A172 (cell line): Measurements from ENCODE around the gene CCDC88C. TPM values are rescaled to one million over a fixed set of nuclear protein-coding genes. Genes with fewer than 3 reads are reported as not detected.

Experiments used
- DNase-seq: peaks from one replicate; pipeline ENCODE4 v3.0.0-alpha.2; 2015; ENCODE audit warnings: low spot score
- total RNA-seq: library from RNA; depleted of rRNA; stranded (reverse); fragments of >200 nt; shearing (Covaris generic); gene quantifications from 2 replicates; pipeline ENCODE4 v1.2.3, GENCODE V29; 2014

CCDC88C gene
- total RNA-seq, 1 experiment from 2014 or later = 4.7 TPM

DNA sequence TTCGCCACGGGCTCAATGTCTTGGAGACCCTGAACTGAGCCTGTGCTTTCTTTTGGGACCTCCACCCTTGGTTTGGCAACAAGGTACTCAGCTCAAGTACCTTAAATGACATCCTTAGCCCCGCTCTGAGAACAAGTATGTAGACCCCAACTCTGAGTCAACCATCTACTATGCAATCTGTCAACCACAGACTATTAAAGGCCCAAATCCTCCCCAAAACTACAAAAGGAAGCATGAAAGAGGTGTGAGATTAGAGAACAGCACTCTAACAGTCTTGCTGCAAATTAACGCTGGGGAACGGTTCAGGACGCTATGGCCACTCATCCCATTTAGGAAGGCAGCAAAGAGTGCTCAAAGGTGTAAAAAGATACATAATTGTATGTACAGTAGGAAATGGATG is 52.1 kb downstream of the CCDC88C start:
- DNase-seq = no peak

DNA sequence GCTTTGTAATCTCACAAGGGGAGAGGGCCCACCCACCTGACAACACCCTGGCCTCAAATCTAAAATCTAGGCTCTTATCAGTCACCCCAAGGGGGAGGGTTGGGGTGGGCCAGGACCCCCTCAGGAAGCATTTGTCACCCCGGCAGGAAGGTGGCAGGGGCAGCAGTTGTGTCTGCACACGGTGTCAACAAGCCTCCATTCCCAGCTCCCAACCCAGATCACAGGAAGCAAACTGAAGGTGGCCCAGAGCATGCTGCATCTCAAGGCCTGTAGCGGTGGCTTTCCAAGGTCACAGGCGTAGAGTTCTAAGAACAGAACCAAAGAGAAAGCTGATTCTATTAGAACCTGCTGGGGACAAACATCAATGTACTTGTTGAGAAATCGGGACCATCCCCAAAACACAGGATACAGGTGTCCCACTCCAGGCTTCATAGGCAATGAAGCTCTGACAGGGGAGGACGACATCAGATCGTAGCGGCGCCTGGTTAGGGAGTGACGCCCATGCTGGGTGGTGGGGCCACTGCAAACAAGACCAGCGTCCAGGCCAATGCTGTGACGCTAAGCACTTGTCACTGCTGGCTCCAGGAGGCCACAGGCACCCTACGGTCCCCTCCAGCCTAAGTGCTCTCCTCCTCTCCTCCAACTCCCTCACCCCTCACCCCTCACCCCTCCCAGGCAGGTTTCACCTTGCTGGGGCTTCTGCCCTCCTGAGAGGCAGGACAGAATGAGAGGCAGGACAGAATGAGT is 52.9 kb downstream of the CCDC88C start:
- DNase-seq = no peak

DNA sequence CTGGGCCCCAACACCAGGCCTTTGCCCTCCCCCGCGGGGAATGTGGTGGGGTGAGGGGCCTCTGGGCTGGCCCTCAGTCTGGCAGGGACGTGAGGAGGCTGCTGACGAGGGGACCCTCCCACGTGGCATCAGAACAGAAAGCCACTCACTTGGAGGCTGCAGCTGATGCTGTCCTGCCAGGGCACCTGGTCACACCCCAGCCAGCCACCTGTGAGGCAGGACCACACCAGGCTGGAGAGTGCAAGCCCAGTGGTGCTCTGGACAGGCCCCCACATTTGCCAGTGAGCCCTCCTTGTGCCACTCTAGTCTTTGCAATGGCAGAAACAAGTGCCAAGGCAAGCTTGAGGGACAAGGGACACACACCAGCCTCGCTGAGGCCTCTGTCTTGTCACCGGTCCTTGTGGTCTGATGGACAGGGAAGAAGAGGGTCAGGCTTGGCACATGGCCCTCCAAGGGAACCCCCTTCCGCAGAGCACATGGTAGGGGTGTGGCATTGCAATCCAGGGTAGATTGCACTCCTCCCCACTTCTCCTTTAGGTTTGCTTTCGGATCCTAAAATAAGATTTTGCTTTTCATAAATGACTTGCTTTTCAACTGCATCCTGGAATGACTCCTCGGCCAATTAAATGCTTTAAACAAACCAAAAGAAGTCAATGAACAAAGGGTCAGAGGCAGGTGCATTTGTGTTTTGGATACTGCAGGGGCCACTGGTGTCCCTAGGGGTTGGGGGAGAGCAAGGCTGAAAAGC is 53.7 kb downstream of the CCDC88C start:
- no peak for DNase-seq

DNA sequence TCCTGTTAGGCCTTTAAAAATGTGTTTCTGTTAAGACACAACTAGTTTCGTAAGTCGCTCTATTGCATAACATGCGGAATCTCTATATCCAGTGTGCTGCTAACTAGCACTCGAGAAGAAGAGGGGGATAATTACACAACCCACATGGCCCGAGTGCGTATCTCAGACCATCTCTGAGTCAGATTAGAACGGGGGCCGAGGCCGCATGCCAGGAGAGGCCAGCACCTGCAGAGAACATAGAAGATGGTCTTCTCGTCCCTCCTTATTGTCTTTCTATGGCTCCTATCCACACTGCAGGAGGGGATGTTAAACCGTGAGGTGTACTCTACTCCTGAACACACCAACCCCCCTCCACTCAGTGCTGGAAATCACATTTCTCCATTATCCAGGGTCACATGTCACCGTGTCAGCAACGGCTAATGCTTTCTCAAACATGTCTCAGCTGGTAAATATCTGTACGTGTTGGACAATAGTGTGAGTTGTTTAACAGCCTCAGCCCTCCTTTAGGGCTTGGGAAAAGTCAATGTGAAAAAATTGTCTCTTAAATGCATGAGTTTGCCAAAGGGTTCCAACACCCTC is 56.3 kb downstream of the CCDC88C start:
- DNase-seq = no peak

DNA sequence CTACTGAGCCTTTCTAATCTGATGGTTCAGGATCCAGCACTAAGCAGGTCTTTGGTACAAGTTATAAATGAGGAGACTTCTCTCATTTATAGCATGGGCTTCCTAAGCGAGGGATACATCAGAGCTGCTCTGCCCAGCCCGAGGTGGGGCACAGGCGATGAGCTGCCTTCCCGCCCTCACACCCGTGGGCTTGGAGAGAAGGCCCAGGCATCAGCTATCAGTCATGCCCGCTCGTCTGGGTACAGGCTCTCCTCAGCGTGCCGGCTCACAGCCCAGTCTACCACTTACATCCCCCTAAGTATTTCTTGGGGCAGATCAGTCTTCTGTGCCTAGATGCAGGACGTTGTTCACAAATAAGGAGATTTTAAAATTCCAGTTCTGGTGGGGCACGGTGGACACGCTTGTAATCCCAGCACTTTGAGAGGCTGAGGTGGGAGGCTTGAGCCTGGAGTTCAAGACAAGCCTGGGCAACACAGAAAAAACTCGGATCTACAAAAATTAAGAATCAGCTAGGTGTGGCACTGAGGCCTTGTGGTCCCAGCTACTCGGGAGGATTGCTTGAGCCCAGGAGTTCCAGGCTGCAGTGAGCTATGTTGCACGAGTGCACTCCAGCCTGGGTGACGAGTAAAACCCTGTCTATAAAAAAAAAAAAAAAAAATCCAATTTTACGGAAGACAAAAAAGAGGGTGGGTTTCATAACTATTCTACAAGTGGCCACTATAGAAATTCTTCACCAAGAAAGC is 57.0 kb downstream of the CCDC88C start:
- DNase-seq = no peak

DNA sequence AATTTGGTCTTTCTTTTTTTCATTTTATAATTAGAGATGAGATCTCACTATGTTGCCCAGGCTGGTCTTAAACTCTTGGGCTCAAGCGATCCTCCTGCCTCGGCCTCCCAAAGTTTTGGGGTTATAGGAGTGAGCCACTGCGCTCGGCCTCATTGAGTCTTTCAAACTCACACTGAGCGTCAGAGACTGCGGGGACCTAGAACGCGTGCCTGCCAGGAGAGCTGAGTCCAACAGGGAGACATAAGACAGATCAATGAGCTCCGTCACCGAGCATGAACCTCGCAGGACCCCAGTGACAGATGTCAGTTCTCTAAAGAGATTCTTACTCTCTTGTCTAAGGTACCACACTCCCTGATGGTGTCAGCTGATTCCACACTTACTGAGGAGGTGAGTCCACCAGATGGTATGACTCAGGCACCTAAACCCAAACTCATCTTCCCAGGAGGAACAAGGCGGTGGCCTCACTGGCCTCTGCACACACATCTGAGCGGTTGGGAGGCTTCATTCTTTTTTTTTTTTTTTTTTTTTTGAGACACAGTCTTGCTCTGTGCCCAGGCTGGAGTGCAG is 58.9 kb downstream of the CCDC88C start:
- no peak for DNase-seq

DNA sequence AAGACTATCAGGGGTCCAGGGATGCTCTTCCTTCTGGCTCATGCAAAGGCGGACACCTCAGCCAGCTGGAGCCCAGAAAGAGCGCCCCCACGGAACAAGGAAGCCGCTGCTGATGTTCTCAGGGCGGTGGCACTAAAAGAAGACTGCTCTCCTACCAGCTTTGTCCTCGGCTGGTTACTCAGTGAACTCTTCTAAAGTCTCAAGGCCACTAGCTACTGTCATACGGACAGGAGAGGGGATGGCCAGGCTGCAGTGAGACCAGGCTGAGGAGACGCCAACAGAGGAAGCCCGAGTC is 59.6 kb downstream of the CCDC88C start:
- DNase-seq = no peak

DNA sequence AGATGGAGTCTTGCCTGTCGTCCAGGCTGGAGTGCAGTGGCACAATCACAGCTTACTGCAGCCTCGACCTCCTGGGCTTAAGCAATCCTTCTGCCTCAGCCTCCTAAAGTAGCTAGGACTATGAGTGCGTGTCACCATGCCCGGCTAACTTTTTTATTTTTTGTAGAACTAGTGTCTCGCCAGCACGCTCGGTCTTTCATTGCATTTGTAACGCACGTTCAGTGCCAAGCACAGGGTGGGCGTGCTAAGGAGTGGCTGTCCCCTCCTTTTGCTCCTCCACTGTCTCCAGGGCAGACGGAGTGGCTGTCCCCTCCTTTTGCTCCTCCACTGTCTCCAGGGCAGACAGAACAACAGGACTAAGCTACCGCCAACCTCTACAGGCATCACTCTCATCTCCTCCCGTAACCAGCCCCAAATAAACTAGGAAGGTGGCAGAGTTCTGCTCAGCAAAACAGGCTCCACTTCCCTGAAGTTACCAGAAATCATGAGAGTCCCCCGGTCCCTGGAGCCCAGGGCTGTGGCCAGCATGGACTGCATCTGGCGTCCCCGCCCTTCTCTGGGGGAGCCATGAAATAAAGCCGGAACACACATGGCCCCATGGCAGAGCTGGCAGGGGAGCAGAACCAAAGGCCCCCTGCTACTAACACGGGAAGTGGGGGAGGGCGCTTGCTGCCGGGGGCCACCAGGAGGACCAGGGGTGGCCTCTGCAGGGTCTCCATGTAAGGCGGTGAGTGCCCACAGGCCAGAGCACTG is 60.2 kb downstream of the CCDC88C start:
- DNase-seq = no peak

DNA sequence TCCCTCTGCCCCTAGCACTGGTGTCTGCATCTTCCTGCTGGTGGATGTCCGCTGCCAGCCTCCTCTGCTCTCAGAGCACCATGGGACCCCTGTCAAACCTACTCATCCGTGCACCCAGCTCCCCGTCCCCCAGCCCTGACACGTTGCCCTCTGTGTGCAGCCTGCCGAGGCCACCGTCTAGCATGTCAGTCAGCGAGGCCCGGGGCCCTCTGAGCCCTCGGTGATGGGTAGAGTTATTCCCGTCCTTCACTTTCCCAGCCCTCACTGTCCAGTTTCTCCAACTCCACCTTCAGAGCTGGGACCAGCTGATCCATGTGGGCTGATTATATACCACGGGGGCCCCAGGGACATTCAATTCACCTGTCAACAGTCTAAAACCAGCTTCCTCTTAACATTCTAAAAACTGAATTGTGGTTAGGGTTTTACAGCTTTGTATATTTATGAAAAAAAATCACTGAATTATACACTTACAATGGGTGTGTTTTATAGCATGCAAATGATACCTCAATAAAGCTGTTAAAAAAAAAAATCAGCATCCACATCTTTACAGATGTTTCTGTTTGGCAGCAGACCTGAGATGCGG is 61.3 kb downstream of the CCDC88C start:
- DNase-seq = no peak

DNA sequence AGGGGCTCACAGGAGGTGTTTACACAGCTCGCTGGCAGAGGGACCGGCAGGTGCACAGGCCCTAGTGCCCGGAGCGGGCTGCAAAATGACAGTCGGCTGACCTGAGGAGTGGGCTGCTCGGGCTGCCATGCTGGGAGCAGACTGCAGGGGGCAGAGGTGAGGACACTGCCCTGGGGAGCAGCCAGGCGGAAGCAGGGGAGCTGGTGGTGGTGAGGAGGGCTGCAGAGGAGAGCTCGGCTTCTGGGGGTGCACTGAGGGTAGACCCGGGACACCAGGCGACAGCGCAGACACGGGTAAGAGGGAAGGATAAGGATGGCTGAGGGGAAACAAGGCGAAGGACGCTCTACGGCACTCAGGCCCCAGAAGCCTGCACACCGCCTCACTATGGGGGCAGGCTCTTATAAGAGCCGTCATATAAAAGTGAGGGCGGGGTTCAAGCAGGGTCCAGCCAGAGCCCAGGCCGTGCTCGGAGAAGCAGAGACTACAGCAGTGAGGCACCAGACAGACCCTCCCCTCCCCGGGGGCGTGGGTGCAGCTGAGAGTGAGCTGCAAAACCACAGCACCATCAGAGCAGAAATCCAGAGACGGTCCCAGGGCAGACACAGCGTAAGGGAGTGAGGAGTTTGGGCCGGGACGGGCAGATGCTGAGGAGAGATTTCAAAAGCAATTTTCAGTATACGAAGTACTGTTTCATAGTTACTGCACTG is 62.5 kb downstream of the CCDC88C start:
- DNase-seq = no peak

DNA sequence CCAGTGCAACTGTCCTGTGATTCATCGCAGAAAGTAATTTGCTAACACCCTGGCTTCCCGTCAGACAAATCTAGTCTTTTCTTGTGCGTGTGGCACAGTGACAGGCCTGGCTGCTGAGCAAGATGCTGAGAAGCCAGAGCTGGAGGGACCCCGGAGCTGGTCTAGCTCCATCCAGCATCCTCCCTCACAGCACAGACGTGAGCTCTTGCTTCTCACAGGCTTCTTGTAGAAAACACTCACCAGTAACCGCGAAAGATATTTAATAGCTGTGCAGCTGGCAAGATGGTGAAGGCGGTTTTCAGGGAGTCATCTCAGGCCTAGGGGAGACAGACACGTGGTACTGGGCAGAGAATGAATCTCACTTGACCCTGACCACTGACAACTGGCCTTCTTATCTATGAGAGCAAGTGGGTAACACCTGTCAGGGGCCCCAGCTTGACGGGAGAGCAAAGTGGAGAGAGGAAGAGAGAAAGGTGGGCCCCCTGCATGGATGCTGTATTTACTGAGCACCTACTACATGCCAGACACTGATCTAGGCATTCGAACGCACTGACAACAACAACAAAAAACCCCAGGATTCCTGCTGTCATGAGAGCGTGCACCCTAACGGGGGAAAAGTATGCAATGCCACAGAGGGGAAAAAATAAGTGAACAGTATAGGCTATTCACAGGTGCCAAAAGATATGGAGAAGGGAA is 63.3 kb downstream of the CCDC88C start:
- DNase-seq = no peak

DNA sequence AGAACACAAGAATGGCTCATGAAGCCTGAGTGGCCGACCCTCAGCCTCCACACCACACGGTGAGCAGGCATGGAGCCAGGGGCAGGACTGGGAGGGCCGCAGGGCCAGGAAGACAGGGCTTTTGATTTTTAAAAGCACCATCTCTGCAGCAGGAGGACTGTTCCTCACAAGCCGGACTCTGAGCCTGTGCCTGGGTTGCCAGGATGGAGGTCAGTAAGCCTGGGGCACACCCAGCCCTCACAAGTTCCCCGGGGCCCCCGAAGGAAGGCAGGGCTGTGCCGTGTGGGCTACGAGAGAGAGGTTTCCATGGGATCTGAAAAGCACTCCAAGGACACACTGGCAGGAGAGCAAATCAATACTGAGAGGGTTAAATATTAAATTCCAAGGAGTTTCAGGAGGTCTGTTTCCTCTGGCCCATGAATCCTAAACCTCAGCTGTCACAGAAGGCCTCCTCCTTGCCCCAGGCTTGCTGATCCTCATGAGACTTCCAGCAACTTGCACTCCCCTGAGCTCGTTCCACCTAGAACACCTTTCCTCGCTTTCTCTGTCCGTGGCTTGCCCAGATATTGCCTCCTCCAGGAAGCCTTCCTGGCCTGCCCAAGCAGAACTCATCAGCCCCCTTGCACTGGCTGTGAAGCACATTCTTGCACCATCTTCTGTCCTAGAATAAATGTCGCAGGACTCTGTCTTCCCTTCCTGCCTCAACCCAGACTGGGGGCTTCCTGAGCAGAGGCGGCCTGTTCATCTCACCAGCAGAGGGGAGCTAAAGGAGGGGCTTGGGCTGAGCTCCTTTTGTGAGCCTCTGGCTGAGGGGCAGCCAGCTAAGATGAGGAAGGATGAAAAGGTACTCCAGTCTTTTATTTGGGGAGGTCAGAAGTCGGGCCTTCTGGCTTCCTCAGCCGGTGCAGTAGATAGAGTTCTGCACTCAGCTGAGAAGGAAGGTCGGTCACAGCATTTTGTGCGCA is 64.6 kb downstream of the CCDC88C start:
- DNase-seq = no peak

DNA sequence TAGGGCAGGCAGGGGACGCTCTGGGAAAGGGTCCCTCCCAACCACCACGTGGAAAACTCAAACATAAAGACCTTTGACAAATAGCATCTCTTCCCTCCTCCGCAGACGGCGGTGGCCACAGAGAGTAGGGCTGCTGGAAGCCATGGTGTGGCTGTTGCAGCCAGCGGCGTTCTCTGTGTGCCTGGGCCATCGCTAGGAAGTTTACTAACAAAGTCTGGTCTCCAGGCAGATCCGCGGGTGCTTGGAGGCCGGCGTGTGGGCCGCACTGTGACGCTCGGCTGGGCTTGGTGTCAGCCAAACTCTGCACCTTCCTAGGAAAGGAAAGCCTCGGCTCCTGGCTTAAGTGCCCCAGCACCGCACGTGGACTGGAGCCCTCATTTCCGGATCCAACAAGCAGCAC is 65.6 kb downstream of the CCDC88C start:
- DNase-seq = no peak

DNA sequence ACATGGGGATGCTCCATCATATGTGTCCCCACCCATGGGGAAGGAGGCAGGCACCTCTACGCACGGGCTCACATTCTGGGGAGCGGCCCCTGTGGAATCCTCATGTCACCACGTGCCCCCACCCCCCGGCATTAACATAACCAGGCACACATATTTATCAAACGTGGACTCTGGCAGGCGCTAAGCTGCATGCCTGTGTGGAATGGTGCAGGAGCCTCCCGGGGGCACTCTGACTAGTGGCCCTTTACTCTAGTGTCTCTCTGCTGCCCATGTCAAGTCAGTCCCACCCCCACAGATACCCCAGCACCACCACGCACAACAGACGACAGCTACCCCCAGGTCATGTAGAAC is 66.1 kb downstream of the CCDC88C start:
- DNase-seq = no peak

DNA sequence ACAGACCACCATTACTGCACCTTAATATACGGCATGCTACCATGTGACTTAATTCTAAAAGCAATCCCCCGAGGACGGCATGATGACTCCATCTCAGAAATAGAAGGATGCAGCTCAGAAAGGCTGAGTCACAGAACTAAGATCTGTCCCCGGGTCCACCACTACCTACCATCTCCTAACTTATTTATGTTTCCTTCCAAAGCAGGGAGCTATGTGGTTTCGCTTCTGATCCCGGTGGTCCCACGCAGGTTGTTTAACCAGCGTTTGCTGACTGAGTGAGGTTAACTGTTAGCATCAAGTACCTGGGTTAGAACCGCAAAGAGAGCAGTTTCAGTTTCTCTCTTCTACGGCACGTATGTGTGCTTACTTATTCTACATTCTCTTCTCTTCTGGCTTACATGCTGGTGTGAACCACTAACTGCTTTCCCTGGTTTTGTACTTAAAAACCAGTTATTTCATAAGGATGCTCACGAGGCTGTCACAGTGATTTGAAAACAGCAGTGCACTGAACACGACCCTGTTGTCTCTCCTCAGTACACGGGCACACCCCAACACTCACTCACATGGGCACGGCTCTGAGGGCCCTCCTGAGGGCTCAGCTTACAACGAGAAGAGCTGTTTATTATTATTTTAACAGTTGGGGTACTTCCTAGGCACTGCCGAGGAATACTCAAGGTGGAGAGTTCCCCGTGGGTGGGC is 66.7 kb downstream of the CCDC88C start:
- DNase-seq = no peak

DNA sequence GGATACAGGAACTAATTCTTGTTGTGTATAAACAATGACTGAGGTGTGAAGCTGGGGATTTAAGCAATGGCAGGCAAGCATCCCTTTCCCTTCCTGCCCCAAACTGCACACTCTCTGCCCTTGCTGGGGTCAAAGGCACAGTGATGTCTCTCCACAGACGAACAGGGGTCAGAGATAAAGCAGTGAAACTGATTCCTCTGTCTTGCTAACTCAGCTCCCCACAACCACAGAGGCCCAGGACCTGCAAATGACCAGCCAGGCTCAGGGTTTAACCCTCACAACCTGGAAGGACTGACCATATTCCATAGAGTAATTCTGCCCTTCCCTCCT is 67.2 kb downstream of the CCDC88C start:
- no peak for DNase-seq

DNA sequence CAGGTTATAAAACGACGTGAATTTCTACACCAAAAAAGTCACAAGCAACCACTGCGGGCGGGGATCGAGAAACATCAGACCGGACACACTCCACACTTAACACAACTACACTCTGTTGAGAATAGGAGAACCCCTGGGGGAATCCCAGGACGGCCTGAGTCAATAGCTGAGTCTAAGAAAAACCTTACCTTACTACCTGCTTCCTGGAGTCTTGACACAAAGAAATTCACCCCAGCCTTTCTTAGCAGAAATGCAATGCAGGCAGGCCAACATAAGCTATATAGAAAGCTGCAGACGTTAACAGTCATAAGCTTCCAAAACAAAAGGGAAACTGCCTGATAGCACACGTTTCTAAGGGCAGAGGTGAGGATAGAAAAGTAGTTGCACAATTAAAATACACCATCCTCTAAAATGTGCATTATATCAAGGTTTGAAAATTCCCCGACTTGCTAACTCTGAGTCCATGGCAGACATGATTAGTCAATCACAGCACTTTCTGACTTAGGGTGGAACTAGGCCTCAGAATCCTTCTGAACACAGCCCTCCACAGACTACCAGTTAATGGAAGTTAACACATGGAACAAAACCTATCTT is 68.0 kb downstream of the CCDC88C start:
- no peak for DNase-seq
